Endothelial cell of umbilical vein (primary cell): ENCODE measurements around the gene AGBL3.

ENCODE experiments used
- CTCF ChIP-seq, 2 donors: IDR thresholded peaks; 1 replicate in 1 of 2; 2 replicates in 1 of 2; pipeline ENCODE4 v1.5.1; 2011; ENCODE audit warnings: low read length in 2 of 2, mild to moderate bottlenecking in 2 of 2, moderate library complexity in 2 of 2, control low read depth in 1 of 2, inconsistent platforms in 1 of 2, low read depth in 1 of 2; ENCODE audit not compliant: insufficient read depth in 1 of 2; ENCODE audit errors: extremely low read depth in 1 of 2
- EZH2 ChIP-seq: IDR thresholded peaks from 2 replicates; pipeline ENCODE4 v1.6.1; 2012; ENCODE audit warnings: borderline replicate concordance, low read depth, mild to moderate bottlenecking, moderate library complexity, low read length, inconsistent platforms; ENCODE audit not compliant: severe bottlenecking
- MYC ChIP-seq: IDR thresholded peaks from one replicate; pipeline ENCODE4 v1.6.1; 2011; ENCODE audit warnings: mild to moderate bottlenecking, low read depth, low read length
- POLR2A ChIP-seq: IDR thresholded peaks from 2 replicates; pipeline ENCODE4 v1.6.1; 2012; ENCODE audit warnings: low read depth, mild to moderate bottlenecking, control low read depth, low read length
- POLR2AphosphoS5 ChIP-seq: IDR thresholded peaks from 2 replicates; pipeline ENCODE4 v1.6.1; 2012; ENCODE audit warnings: low read depth, mild to moderate bottlenecking, control low read depth, low read length, moderate library complexity; ENCODE audit not compliant: insufficient read depth

DNA sequence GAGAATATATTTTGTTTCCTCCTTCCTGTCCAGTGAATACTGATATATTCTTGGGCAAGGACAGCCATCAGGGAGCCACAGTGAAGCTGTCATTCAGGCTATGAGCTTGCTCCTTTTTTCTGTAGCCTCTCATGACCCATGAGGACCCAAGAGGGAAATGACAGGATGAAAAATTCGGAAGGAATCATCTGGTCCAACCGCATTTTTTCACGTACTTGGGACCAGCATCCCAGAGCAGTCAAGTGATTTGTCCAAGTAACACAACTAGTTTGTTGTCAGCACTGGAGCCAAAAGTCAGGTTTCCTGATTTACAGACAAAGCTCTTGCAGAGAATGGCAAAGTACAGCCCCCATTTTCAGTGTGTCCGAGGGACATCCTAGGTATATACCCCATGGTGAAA lies 47.2 kb upstream of the AGBL3 start:
- TF ChIP-seq CTCF (IDR thresholded peaks at IDR 0.05; ENCODE audit: extremely low read depth in 1 of 2, insufficient read depth in 1 of 2, low read depth in 1 of 2, low read length in 2 of 2) = no peak
- no peak for TF ChIP-seq EZH2
- TF ChIP-seq POLR2AphosphoS5 = no peak
- no peak for TF ChIP-seq POLR2A
- no peak for TF ChIP-seq MYC
